SK-N-SH (cell line): Measurements from ENCODE around the gene CCDC27. TPM values are rescaled to one million over a fixed set of nuclear protein-coding genes. Genes with fewer than 3 reads are reported as not detected.

Experiments used
- CTCF ChIA-PET: fragments of 300-600, 350-600 bp; formaldehyde crosslinking; extraction: SDS; loops from one replicate; lab custom pipeline; 2021; lab: Yijun Ruan, JAX
- POLR2A ChIA-PET: fragments of 350-600 bp; sonication (Branson Sonifier 250); formaldehyde crosslinking; extraction: SDS; loops from one replicate; lab custom pipeline; 2020; ENCODE audit warnings: antibody characterized with exemption, inconsistent platforms; lab: Yijun Ruan, JAX
- DNase-seq: peaks from one replicate; pipeline ENCODE4 v3.0.0; 2012
- H2AFZ ChIP-seq: fragments of 200-600 bp; sonication (generic); 2 replicates; pipeline ENCODE4 v1.8.1; 2016; ENCODE audit warnings: antibody characterized with exemption, mild to moderate bottlenecking, low read depth
- H3F3A ChIP-seq: fragments of 200-600 bp; sonication (generic); replicated peaks from 2 replicates; pipeline ENCODE3; 2016; ENCODE audit warnings: antibody characterized with exemption, mild to moderate bottlenecking; ENCODE audit not compliant: insufficient read depth
- H3K27ac ChIP-seq, 2 experiments: fragments of 200-500 bp in 1 of 2; fragments of 200-600 bp in 1 of 2; sonication (Bioruptor generic) in 1 of 2; sonication (generic), shearing (Covaris generic) in 1 of 2; 2 replicates each; pipeline versions ENCODE4 v1.5.1 to v1.6.1; 2014 to 2016; ENCODE audit warnings: low read depth in 2 of 2, inconsistent platforms in 1 of 2, low read length in 1 of 2, mild to moderate bottlenecking in 1 of 2, mixed read lengths in 1 of 2
- H3K27me3 ChIP-seq: fragments of 200-600 bp; sonication (generic), shearing (Covaris generic); 2 replicates; pipeline ENCODE4 v1.6.1; 2016; ENCODE audit warnings: mixed run types; ENCODE audit not compliant: insufficient read depth
- H3K36me3 ChIP-seq, 2 experiments: fragments of 200-500 bp in 1 of 2; fragments of 200-600 bp in 1 of 2; sonication (Bioruptor generic) in 1 of 2; sonication (generic) in 1 of 2; replicated peaks in 1 of 2; 2 replicates each; pipeline versions ENCODE3 to v1.5.1; 2014 to 2016; ENCODE audit warnings: low read length in 1 of 2, mild to moderate bottlenecking in 1 of 2; ENCODE audit not compliant: insufficient read depth in 2 of 2, control insufficient read depth in 1 of 2
- H3K4me1 ChIP-seq, 2 experiments: fragments of 200-500 bp in 1 of 2; fragments of 200-600 bp in 1 of 2; sonication (Bioruptor generic) in 1 of 2; sonication (generic), shearing (Covaris generic) in 1 of 2; 2 replicates each; pipeline versions ENCODE4 v1.5.1 to v1.6.1; 2014 to 2016; ENCODE audit warnings: low read depth in 1 of 2, low read length in 1 of 2, mixed run types in 1 of 2; ENCODE audit not compliant: insufficient read depth in 2 of 2, control insufficient read depth in 1 of 2
- H3K4me2 ChIP-seq: fragments of 200-600 bp; sonication (generic), shearing (Covaris generic); 2 replicates; pipeline ENCODE4 v1.6.1; 2017; ENCODE audit warnings: mixed run types
- H3K4me3 ChIP-seq, 2 experiments: fragments of 200-500 bp in 1 of 2; fragments of 200-600 bp in 1 of 2; sonication (Bioruptor generic) in 1 of 2; sonication (generic), shearing (Covaris generic) in 1 of 2; 2 replicates each; pipeline versions ENCODE4 v1.5.1 to v1.8.1; 2014 to 2016; ENCODE audit warnings: low read depth in 2 of 2, inconsistent platforms in 1 of 2, low read length in 1 of 2, mild to moderate bottlenecking in 1 of 2, mixed read lengths in 1 of 2, moderate library complexity in 1 of 2
- H3K79me2 ChIP-seq: fragments of 200-600 bp; sonication (generic); 2 replicates; pipeline ENCODE4 v1.8.1; 2017; ENCODE audit warnings: mild to moderate bottlenecking; ENCODE audit not compliant: insufficient read depth
- H3K9ac ChIP-seq: fragments of 200-600 bp; sonication (generic); 2 replicates; pipeline ENCODE4 v1.6.1; 2017; ENCODE audit warnings: mixed run types
- H3K9me2 ChIP-seq: fragments of 200-600 bp; sonication (generic); 2 replicates; pipeline ENCODE4 v1.6.1; 2017; ENCODE audit warnings: mixed run types
- H3K9me3 ChIP-seq: fragments of 200-600 bp; sonication (generic); 2 replicates; pipeline ENCODE4 v1.6.1; 2017; ENCODE audit warnings: mixed run types, mild to moderate bottlenecking, moderate library complexity
- H4K20me1 ChIP-seq: fragments of 200-600 bp; sonication (generic); 2 replicates; pipeline ENCODE4 v1.6.1; 2017; ENCODE audit warnings: mild to moderate bottlenecking, mixed run types; ENCODE audit not compliant: insufficient read depth
- CHD2 ChIP-seq: fragments of 150-350 bp; IDR thresholded peaks from 2 replicates; pipeline ENCODE4 v1.6.1; 2018; ENCODE audit warnings: low read length; ENCODE audit not compliant: partially characterized antibody
- EZH2phosphoT487 ChIP-seq: fragments of 200-600 bp; sonication (generic); IDR thresholded peaks from 2 replicates; pipeline ENCODE4 v1.6.1; 2017; ENCODE audit warnings: low read depth, mixed run types, mild to moderate bottlenecking, antibody characterized with exemption, moderate library complexity, borderline replicate concordance
- FOSL2 ChIP-seq: IDR thresholded peaks from 2 replicates; pipeline ENCODE4 v1.4.0; 2012; ENCODE audit warnings: low read depth, mild to moderate bottlenecking, moderate library complexity, borderline replicate concordance
- FOXJ3 ChIP-seq: sonication (generic); formaldehyde crosslinking; IDR thresholded peaks from 2 replicates; pipeline ENCODE4 v1.5.1; 2020; ENCODE audit warnings: mild to moderate bottlenecking, missing genetic modification reagents
- GATA2 ChIP-seq: sonication (generic); formaldehyde crosslinking; IDR thresholded peaks from 2 replicates; pipeline ENCODE4 v1.5.0; 2020; ENCODE audit warnings: mild to moderate bottlenecking, missing genetic modification reagents
- IRF3 ChIP-seq: fragments of 150-350 bp; IDR thresholded peaks from 2 replicates; pipeline ENCODE4 v1.6.1; 2016; ENCODE audit warnings: mild to moderate bottlenecking, low read depth, low read length
- MEF2A ChIP-seq: IDR thresholded peaks from 2 replicates; pipeline ENCODE4 v1.4.0; 2012; ENCODE audit warnings: low read depth, borderline replicate concordance
- RXRA ChIP-seq: IDR thresholded peaks from 2 replicates; pipeline ENCODE4 v1.4.0; 2012; ENCODE audit warnings: low read depth, mild to moderate bottlenecking, borderline replicate concordance
- TCF12 ChIP-seq: IDR thresholded peaks from 2 replicates; pipeline ENCODE4 v1.4.0; 2012
- YY1 ChIP-seq: IDR thresholded peaks from 2 replicates; pipeline ENCODE4 v1.4.0; 2012; ENCODE audit warnings: low read depth, mild to moderate bottlenecking
- WGBS: methylation state at CpG from one replicate; pipeline ENCODE4 v1.1.6; 2017; ENCODE audit warnings: low lambda C conversion rate; 5-methylcytosine and 5-hydroxymethylcytosine counted together
- polyA plus RNA-seq, 3 experiments: library from polyadenylated mRNA; depleted of rRNA; stranded (reverse); fragments of >200 nt; gene quantifications; 2 replicates each; pipeline ENCODE4 v1.2.3, GENCODE V29; 2012
- TF ChIP-seq, protein P1 (sequence below): IDR thresholded peaks from 2 replicates; pipeline ENCODE4 v1.4.0; 2012; ENCODE audit warnings: low read depth, borderline replicate concordance
- TF ChIP-seq, protein P2 (sequence below): IDR thresholded peaks from 2 replicates; pipeline ENCODE4; 2012

CCDC27 gene
- polyA plus RNA-seq, 1 of the 3 experiments (the other 2 are of a cell fraction): not detected

DNA sequence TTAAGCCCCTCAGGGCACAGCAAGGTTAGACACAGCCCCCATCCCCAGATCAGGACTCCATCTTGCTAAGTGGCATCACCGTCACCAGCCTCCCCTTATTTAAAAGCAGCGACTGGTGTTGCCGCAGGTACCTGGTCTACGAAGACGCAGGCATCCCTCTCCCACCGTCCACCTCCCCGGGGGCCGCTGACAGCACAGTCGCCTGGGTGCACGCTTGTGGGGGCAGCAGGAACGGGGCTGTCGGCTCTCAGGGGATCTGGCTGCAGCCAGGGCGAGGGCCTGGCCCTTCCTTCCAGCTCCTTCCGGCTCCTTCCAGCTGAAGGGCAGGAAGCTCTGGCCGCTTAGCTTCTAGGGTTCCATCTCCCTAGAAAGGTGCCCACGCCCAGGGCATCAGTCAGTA is 17.6 kb upstream of the CCDC27 start:
- no peak overlapping the region; a peak in 1 of 4 replicates for H3K27ac ChIP-seq
- no peaks in the 10 kb centered on the region for H3K79me2 ChIP-seq
- TF ChIP-seq TCF12 (no peak), FOXJ3 (CRISPR knock-in tag) (no peak), GATA2 (CRISPR knock-in tag) (no peak), EZH2phosphoT487 (no peak), RXRA (no peak), YY1 (no peak), MEF2A (no peak)
- TF ChIP-seq, protein P1, sequence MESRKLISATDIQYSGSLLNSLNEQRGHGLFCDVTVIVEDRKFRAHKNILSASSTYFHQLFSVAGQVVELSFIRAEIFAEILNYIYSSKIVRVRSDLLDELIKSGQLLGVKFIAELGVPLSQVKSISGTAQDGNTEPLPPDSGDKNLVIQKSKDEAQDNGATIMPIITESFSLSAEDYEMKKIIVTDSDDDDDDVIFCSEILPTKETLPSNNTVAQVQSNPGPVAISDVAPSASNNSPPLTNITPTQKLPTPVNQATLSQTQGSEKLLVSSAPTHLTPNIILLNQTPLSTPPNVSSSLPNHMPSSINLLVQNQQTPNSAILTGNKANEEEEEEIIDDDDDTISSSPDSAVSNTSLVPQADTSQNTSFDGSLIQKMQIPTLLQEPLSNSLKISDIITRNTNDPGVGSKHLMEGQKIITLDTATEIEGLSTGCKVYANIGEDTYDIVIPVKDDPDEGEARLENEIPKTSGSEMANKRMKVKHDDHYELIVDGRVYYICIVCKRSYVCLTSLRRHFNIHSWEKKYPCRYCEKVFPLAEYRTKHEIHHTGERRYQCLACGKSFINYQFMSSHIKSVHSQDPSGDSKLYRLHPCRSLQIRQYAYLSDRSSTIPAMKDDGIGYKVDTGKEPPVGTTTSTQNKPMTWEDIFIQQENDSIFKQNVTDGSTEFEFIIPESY: no peak
- no peaks in the 10 kb centered on the region for H3K27me3 ChIP-seq
- no peak for DNase-seq
- H3K4me1 ChIP-seq: peaks cover 0 to 22% of the 10 kb centered on the region in 2 experiments; a peak in 1 of 4 replicates
- WGBS: 100% methylated on average over 5 of the region's 16 CpGs
- ChIA-PET CTCF (interaction anchor here (1.0 to 4.3 kb wide), 5 partner anchors 10 to 281 kb away, joined by 3 to 21 read pairs (median 4); no protein-coding TSS in a partner anchor), POLR2A (interaction anchor here (1.0 kb wide), 1 partner anchor 1815 kb away, joined by 3 read pairs; the partner anchor contains the start of gene TMEM52)
- no peak overlapping the region for H3K4me2 ChIP-seq
- H3K4me3 ChIP-seq: no peak overlapping the region
- no peaks in the 10 kb centered on the region for H3K9me2 ChIP-seq
- no peaks in the 10 kb centered on the region for H4K20me1 ChIP-seq
- no peaks in the 10 kb centered on the region for H3K9me3 ChIP-seq
- H3K36me3 ChIP-seq: peaks cover 0 to 36% of the 10 kb centered on the region in 2 experiments
- H3K9ac ChIP-seq: no peak overlapping the region
- no peaks in the 10 kb centered on the region for H3F3A ChIP-seq
- no peak overlapping the region for H2AFZ ChIP-seq

- ChIA-PET POLR2A (interaction anchor here (1.0 kb wide), 1 partner anchor 1816 kb away, joined by 3 read pairs; the partner anchor contains the start of gene TMEM52), CTCF (interaction anchor here (1.0 to 4.3 kb wide), 5 partner anchors 8 to 282 kb away, joined by 3 to 21 read pairs (median 3); no protein-coding TSS in a partner anchor)
- Histone ChIP-seq H3K36me3 (peaks cover 3 to 39% of the 10 kb centered on the region in 2 experiments), H4K20me1 (no peaks in the 10 kb centered on the region), H3K4me2 (no peak overlapping the region), H3F3A (no peaks in the 10 kb centered on the region), H3K79me2 (no peaks in the 10 kb centered on the region), H2AFZ (no peak overlapping the region), H3K27ac (no peak overlapping the region; a peak in 1 of 4 replicates), H3K9me3 (no peaks in the 10 kb centered on the region), H3K4me3 (no peak overlapping the region), H3K4me1 (peaks cover 0 to 24% of the 10 kb centered on the region in 2 experiments; a peak in 1 of 4 replicates), H3K27me3 (no peaks in the 10 kb centered on the region), H3K9ac (no peak overlapping the region), H3K9me2 (no peaks in the 10 kb centered on the region)
- no peak for DNase-seq
- 96% methylated on average over 8 of the region's 12 CpGs for WGBS
- TF ChIP-seq FOSL2 (no peak), IRF3 (no peak), CHD2 (no peak), FOXJ3 (CRISPR knock-in tag) (no peak)
- TF ChIP-seq, protein P2, sequence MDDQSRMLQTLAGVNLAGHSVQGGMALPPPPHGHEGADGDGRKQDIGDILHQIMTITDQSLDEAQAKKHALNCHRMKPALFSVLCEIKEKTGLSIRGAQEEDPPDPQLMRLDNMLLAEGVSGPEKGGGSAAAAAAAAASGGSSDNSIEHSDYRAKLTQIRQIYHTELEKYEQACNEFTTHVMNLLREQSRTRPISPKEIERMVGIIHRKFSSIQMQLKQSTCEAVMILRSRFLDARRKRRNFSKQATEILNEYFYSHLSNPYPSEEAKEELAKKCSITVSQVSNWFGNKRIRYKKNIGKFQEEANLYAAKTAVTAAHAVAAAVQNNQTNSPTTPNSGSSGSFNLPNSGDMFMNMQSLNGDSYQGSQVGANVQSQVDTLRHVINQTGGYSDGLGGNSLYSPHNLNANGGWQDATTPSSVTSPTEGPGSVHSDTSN: no peak
Measured at GRCh38 chr1:3735027-3735681, 17.1 kb upstream of the CCDC27 start.
